ENCODE results near the gene PERP.
"Not testable (repeated sequence)": the region's sequence is repeated elsewhere in the genome, so short reads cannot be mapped to it uniquely, and the experiment has no call there.

Gene PERP

GRCh38 chr6:138104618-138105213, 2.5 kb downstream of the PERP start:
- DNase-seq, result no peak

DNA sequence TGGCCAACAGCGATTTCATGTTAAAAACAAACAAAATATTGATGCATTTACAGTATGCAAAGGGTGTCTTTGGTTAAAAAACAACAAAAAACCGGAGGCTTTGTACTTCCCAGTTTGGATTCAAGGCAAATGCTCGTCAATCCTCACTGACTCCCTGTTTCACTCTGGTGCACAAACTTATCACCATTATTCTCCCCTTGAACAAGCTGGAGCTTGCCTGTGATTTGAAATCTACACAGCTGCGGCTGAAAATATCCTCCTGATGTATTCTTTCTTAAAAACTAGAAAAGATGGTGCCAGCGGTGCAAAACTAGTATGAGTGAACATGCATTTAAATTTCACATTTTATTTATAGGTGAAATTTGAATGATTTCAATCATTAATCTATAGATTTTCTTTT, 3.3 kb downstream of the PERP start:
- DNase-seq, result no peak

- no peak for DNase-seq
Observed at GRCh38 chr6:138101946-138102731, 5.1 kb downstream of the PERP start.

DNA sequence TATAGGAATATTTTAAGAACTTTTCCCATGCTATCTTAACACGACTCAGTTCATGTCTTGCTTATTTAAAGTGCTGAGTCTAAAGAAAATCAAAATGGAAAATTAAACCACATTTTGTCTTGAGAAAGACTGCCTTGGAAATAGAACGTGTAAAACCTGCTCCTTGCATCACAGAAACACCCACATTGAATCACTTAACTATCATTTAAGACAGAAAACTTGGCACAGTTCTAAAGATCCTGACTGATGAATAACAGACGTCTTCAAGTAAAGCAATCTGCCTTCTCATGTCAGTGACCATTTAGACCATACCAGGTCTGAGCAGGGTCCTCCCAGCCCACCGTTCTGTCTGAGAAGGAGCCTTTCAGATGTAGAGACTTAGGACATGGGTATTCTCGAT, 7.4 kb downstream of the PERP start:
- no peak for DNase-seq

DNA sequence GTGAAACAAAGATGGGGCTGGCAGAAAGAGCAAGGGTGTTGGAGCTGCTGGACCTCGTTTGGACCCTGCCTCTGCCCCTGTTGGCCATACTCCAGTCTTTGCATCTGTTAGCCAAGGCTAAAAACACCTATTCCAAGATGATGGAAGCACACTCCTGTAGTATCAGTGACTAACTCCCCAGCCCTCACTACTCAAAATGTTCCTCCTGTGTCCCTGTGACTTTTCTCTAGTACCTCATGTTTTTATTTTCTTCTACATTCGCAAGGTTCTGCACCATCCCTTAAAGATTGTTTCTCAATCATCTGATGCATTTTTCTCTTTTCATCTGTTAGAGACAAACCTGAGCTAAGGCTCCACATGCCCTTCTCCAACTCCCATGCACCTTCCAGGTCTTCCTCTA, 8.9 kb downstream of the PERP start:
- no peak for DNase-seq

GRCh38 chr6:138094260-138094659, 13.0 kb downstream of the PERP start:
- DNase-seq, result no peak

DNA sequence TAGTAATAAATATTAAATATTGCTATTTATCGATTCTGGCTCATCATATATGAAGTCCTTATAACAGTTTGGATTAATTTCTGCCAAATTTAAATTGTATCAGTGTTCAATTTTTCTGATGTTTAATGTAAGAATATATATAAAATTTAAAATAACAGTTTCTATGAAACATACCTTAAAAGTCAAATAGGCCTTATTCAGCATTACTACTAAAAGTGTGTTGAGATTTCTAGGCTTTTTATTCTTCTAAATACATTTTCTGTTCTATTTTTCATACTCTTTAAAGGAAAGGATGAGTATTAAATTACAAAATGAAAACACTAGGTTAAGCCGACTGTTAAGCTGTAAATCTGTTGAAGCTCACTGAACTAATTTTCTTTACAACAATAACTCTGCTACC, 13.6 kb downstream of the PERP start:
- DNase-seq, result no peak

DNA sequence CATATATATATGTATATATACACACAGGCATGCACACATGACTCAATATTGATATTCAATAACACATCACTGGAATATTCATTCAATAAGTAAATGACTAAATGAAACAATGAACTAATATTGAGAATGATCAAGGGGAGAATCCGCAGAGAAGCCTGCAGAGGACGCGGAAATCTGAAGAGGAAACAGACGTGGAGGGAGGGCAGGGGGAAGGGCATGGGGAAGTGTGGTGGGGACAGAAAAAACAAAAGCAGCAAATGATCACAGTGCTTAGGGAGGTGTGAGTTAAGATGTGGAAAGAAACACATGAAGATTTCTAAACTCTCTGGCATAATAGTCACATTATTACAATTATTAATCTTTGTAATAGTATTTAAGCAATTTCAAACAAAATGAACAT, 14.5 kb downstream of the PERP start:
- no peak for DNase-seq

- no peak for DNase-seq
Observed at GRCh38 chr6:138089325-138089724, 17.9 kb downstream of the PERP start.

DNA sequence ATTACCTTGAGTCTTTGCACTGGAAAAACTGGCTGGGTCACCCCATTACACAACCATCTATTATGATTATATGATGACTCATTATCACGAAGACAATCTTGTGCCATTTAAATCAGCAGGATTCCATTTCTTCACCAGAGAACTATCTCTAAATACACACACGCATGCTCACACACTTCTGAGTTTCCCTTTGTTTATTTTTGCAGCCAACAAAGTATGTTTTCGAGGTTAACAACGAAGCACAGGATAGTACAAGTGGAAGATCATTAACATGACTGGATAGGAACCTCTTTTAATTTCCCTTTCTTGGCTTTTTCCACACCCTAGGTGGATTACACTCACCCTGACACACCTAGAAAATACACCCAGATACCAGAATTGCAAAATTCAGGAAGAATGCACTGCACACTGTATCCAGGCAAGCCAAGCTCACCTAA, 18.9 kb downstream of the PERP start:
- no peak for DNase-seq

GRCh38 chr6:138087593-138088325, 19.5 kb downstream of the PERP start:
- no peak for DNase-seq

DNA sequence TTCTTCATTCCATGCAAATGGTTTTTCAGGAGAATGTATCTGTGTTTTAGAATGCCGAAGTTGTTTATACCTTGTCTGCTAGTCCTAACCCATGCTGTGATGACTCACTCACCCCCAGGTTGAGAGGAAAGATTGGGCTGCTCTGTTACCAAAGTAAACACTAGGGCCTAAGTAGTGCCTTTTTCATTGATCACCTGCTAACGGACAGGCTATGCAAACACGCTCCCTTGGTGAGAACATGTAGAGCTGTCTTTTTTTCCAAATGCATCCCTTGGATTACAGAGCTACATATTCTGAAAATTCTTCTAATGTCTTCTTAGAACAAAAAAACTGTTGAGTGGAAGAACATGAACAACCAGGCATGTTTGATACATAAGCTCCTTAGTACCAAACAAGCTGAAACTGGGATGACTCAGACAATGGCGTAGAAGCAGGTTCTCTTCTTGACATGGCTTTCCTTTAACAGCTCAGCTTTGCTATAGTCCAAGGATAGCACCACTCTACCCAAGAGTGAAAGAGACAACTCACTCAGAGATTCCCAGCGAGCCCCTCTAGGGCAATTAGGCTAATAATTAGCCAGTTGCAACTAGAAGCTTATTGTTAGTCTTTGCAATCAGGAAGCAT, 20.5 kb downstream of the PERP start:
- DNase-seq, result no peak

- DNase-seq, result no peak
Observed at GRCh38 chr6:138085839-138086222, 21.4 kb downstream of the PERP start.

- DNase-seq, result no peak
Observed at GRCh38 chr6:138084904-138085838, 22.0 kb downstream of the PERP start.

DNA sequence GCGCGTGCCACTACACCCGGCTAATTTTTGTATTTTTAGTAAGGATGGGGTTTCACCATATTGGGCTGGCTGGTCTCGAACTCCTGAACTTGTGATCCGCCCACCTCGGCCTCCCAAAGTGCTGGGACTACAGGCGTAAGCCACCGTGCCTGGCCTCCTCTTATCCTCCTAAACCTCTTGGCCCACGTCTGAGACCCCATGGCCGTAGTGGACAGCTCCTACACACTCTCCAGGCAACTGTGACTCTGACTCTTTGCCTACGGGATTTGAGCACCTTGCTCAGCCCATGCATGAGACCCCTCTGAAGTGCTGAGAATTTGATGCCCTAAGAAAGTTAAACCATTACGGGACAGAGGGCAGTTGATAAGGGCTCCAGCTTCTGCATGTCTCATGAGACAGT, 25.0 kb downstream of the PERP start:
- no peak for DNase-seq

GRCh38 chr6:138079556-138079955, 27.7 kb downstream of the PERP start:
- DNase-seq, result not testable (repeated sequence)

GRCh38 chr6:138078491-138078890, 28.7 kb downstream of the PERP start:
- DNase-seq, result no peak

DNA sequence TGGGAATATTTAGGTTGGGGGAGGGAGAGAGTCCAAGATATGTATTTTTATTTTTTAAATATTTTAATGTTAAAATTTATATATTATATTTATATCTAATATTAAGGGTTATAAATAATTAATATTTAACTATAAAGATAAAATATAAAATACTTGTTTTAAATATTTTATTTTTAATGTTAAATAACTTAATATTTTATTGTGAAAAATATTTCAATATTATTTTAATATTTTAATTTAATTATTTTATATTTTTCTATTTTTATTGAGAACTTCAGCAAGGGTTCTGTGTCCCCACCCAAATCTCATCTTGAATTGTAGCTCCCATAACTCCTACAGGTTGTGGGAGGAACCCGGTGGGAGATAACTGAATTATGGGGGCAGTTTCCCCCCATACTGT, 34.0 kb downstream of the PERP start:
- DNase-seq, result no peak

- no peak for DNase-seq
Observed at GRCh38 chr6:138063726-138064125, 43.5 kb downstream of the PERP start.

DNA sequence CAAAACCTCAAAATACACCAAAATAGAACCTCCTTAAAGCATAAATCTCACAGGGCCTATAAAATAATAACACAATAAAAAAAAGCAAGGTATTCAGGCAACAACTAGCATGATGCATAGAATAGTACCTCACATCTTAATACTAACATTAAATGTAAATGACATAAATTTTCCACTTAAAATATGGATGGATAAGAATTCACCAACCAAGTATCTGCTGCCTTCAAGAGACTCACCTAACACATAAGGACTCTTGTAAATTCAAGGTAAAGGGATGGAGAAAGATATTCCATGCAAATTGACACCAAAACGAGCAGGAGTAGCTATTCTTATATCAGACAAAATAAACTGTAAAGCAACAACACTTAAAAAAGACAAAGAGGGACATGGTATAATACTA, 52.2 kb downstream of the PERP start:
- no peak for DNase-seq

GRCh38 chr6:138052783-138053182, 54.4 kb downstream of the PERP start:
- DNase-seq, result no peak

DNA sequence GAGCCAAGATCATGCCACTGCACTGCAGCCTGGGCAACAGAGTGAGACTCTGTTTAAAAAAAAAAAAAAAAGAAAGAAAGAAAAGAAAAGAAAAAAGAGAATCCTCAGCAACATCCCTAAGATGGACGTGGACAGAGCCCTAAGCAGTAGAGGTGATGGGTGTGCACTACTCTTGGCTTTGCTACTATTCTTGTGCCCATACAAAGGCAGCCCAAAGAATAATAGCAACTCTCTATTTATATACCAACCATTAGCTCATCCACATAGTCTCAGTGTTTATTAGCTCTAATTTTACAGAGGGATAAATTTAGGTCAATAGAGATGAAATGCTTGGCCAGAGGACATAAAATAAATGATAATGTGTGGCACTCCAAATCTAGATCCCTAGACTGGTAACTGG, 62.2 kb downstream of the PERP start:
- DNase-seq, result no peak

- DNase-seq, result no peak
Observed at GRCh38 chr6:138044458-138044857, 62.8 kb downstream of the PERP start.

Measured in stimulated activated CD8-positive, alpha-beta memory T cell treated with anti-CD3 and anti-CD28 coated beads, Interleukin-4, amount 100 ng/mL, for 48 hours (primary cell).